GM12874 (cell line): Measurements from ENCODE around the gene CCDC192.

ENCODE experiments used
- TF ChIP-seq, protein P1 (sequence below): IDR thresholded peaks from 2 replicates; pipeline ENCODE4 v1.5.1; 2011; ENCODE audit warnings: low read depth, mild to moderate bottlenecking, control low read depth, low read length, moderate library complexity; ENCODE audit not compliant: insufficient read depth

The CCDC192 gene

DNA sequence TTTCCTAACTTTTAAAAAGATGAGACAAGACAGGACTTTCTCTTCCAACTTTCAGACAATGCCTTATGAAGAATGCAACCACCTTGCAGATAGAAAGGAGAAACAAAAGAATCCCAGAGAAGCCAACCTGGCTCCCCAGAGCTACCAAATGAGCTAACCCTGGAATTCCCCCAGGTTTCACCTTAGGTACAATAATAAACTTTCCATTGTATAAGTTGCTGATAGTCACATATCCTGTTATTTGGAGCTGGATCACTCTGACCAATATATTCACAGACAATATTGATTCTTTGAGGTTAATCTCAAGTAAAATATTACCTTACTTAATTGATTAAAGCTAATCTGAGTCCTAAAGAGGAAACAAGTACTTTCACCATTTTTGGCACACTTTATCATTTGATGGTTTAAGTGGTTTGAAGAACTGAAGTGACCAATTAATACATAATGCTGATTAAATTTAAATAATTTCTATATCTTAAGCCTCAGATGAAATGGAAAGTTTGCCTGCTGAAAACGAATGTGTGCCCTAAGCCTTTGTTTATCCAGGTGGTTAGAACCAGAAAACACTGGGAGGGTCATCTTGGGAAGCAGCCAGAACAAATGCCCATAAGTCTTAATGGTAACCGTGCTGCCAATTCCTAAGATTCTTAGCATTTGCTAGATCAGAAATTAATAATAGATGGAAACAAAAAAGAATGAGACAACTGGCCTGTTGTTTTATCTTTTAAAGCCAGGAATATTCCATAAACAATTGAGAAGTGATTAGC lies 220.8 kb downstream of the CCDC192 start:
- TF ChIP-seq, protein P1, sequence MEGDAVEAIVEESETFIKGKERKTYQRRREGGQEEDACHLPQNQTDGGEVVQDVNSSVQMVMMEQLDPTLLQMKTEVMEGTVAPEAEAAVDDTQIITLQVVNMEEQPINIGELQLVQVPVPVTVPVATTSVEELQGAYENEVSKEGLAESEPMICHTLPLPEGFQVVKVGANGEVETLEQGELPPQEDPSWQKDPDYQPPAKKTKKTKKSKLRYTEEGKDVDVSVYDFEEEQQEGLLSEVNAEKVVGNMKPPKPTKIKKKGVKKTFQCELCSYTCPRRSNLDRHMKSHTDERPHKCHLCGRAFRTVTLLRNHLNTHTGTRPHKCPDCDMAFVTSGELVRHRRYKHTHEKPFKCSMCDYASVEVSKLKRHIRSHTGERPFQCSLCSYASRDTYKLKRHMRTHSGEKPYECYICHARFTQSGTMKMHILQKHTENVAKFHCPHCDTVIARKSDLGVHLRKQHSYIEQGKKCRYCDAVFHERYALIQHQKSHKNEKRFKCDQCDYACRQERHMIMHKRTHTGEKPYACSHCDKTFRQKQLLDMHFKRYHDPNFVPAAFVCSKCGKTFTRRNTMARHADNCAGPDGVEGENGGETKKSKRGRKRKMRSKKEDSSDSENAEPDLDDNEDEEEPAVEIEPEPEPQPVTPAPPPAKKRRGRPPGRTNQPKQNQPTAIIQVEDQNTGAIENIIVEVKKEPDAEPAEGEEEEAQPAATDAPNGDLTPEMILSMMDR = no peak

GRCh38 chr5:127924606-127925005 lies 221.4 kb downstream of the CCDC192 start:
- TF ChIP-seq, protein P1 = no peak

GRCh38 chr5:127925916-127926315 lies 222.7 kb downstream of the CCDC192 start:
- TF ChIP-seq, protein P1 = no peak

DNA sequence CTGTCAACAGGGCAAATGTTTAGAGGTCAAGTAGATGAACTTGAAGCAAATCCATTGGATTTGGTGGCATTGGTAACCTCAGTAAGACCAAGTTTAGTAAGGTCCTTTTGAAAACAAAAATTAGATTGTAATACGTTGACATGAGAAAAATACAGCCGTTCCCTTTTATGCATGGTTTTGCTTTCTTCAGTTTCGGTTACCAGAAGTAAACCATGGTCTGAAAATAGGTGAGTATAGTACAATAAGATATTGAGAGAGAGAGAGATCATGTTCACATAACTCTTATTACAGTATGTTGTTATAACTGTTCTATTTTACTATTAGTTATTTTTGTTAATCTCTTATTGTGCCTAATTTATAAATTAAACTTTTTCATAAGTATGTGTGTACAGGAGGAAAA lies 223.8 kb downstream of the CCDC192 start:
- TF ChIP-seq, protein P1 = no peak

- TF ChIP-seq, protein P1 = no peak
Measured at GRCh38 chr5:127928053-127928452, 224.9 kb downstream of the CCDC192 start.

- TF ChIP-seq, protein P1 = no peak
Measured at GRCh38 chr5:127930311-127930710, 227.1 kb downstream of the CCDC192 start.

DNA sequence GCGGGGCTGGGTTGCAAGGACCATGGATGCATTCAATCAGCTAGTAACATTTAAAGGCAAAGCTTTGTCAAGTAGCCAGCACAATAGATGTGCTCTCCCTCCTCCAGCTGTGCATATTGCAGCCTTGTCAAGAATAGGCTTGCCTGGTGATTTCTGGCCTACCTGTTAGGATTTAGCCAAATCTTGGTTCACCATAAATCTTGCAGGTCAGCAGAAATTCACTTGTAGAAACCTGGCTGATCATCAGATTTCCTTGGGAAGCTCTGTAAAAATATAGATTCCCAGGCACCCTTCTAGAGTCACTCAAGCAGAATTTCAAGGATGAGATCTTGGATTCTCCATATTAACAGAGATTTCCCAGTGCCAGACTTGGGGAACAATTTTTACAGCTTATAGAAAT lies 228.2 kb downstream of the CCDC192 start:
- TF ChIP-seq, protein P1 = no peak
